GM12874 (cell line): ENCODE results near the gene RPS27.

Experiments
- CTCF ChIP-seq: IDR thresholded peaks from 2 replicates; pipeline ENCODE4 v1.5.1; 2011; ENCODE audit warnings: low read depth, mild to moderate bottlenecking, control low read depth, low read length, moderate library complexity; ENCODE audit not compliant: insufficient read depth

Gene RPS27

GRCh38 chr1:153945795-153946621 is 44.6 kb upstream of the RPS27 start:
- TF ChIP-seq CTCF, result no peak

GRCh38 chr1:153946622-153947241 is 43.8 kb upstream of the RPS27 start, which contains the start of gene DENND4B:
DENND4B (minus strand) TSS chr1:153946718; CDS start chr1:153944374, 2,344 bp downstream.
- peak; percentile 97 for TF ChIP-seq CTCF

- no peak for TF ChIP-seq CTCF
These were observed 39.4 kb upstream of the RPS27 start for GRCh38 chr1:153951183-153951582.

- TF ChIP-seq CTCF, result no peak
These were observed 38.8 kb upstream of the RPS27 start for GRCh38 chr1:153951801-153952200.

GRCh38 chr1:153953859-153954365 is 36.6 kb upstream of the RPS27 start:
- no peak for TF ChIP-seq CTCF

DNA sequence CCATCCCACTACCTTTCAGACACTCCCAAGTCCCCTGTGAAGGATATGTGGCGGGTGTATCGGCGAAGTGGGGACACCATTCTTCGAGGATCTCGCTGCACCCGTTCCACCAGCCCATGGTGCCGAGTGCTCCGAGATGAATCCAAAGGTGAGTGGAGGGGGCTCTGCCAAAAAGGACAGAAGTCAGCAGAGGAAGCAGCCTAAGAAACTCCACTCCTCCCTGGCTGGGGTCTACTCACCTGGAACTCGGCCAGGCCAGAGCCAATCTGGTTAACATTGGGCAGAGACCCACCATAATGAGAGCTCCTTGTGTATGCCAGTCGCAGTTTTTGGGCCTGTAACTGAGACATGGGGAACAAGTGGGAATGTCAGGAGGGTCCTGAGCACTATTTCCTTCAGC is 35.7 kb upstream of the RPS27 start:
- no peak for TF ChIP-seq CTCF

GRCh38 chr1:153956997-153957715 is 33.4 kb upstream of the RPS27 start:
- no peak for TF ChIP-seq CTCF
